GM23338 (cell line): ENCODE results near the gene ADD1. TPM values are rescaled to one million over a fixed set of nuclear protein-coding genes. Genes with fewer than 3 reads are reported as not detected.

Experiments
- ATAC-seq: fragments of 200-7000 bp; cut with Tn5 transposase; 3 replicates; pipeline ENCODE4 v1.9.1; 2020
- DNase-seq: peaks from one replicate; pipeline ENCODE4 v3.0.0-alpha.2; 2015; ENCODE audit warnings: low spot score
- H2AFZ ChIP-seq: fragments of 200-600 bp; sonication (generic); 2 replicates; pipeline ENCODE4 v1.8.0; 2016; ENCODE audit warnings: antibody characterized with exemption, mild to moderate bottlenecking, moderate library complexity
- H3F3A ChIP-seq: fragments of 200-600 bp; sonication (generic); replicated peaks from 2 replicates; pipeline ENCODE4 v1.8.0; 2017; ENCODE audit warnings: antibody characterized with exemption, mixed run types, low read depth
- H3K27ac ChIP-seq: fragments of 200-600 bp; sonication (generic); 2 replicates; pipeline ENCODE4 v1.6.1; 2016; ENCODE audit warnings: low read depth
- H3K27me3 ChIP-seq: fragments of 200-600 bp; sonication (generic); 2 replicates; pipeline ENCODE4 v1.8.0; 2016; ENCODE audit warnings: mild to moderate bottlenecking, mixed run types, moderate library complexity; ENCODE audit not compliant: insufficient read depth
- H3K36me3 ChIP-seq: fragments of 200-600 bp; sonication (generic); 2 replicates; pipeline ENCODE4 v1.8.0; 2016; ENCODE audit warnings: mild to moderate bottlenecking; ENCODE audit not compliant: insufficient read depth
- H3K4me1 ChIP-seq: fragments of 200-600 bp; sonication (generic); 2 replicates; pipeline ENCODE4 v1.8.0; 2016; ENCODE audit warnings: mild to moderate bottlenecking, moderate library complexity; ENCODE audit not compliant: insufficient read depth
- H3K4me2 ChIP-seq: fragments of 200-600 bp; sonication (generic); 2 replicates; pipeline ENCODE4 v1.7.1; 2017; ENCODE audit warnings: mixed run types
- H3K4me3 ChIP-seq: fragments of 200-600 bp; sonication (generic); 2 replicates; pipeline ENCODE4 v1.6.1; 2016; ENCODE audit warnings: mixed run types
- H3K79me2 ChIP-seq: fragments of 200-600 bp; sonication (generic); replicated peaks from 2 replicates; pipeline ENCODE4 v1.8.0; 2017; ENCODE audit warnings: mild to moderate bottlenecking; ENCODE audit not compliant: insufficient read depth
- H3K9me2 ChIP-seq: fragments of 200-600 bp; sonication (generic); 2 replicates; pipeline ENCODE4 v1.8.0; 2017; ENCODE audit not compliant: insufficient read depth
- H4K20me1 ChIP-seq: fragments of 200-600 bp; sonication (generic); replicated peaks from 2 replicates; pipeline ENCODE4 v1.8.0; 2017; ENCODE audit warnings: mild to moderate bottlenecking; ENCODE audit not compliant: insufficient read depth
- H3K27ac Mint-ChIP-seq: 2 replicates; pipeline ENCODE4 v1.8.0; 2020; ENCODE audit warnings: inconsistent platforms, mild to moderate bottlenecking, moderate library complexity, mixed read lengths
- H3K27me3 Mint-ChIP-seq: 3 replicates; pipeline ENCODE4 v1.8.0; 2022; ENCODE audit warnings: low read depth, mild to moderate bottlenecking, moderate library complexity, mixed read lengths, inconsistent platforms; ENCODE audit not compliant: insufficient read depth, poor library complexity
- H3K36me3 Mint-ChIP-seq: 3 replicates; pipeline ENCODE4 v1.8.0; 2021; ENCODE audit warnings: low read depth, mild to moderate bottlenecking, inconsistent platforms, moderate library complexity, mixed read lengths
- H3K4me1 Mint-ChIP-seq: 3 replicates; pipeline ENCODE4 v1.8.0; 2020; ENCODE audit warnings: mild to moderate bottlenecking, inconsistent platforms, mixed read lengths
- H3K4me3 Mint-ChIP-seq: 3 replicates; pipeline ENCODE4 v1.8.0; 2021; ENCODE audit warnings: moderate library complexity, mild to moderate bottlenecking, inconsistent platforms, mixed read lengths
- H3K9me3 Mint-ChIP-seq: 3 replicates; pipeline ENCODE4 v1.8.0; 2020; ENCODE audit warnings: moderate library complexity, mild to moderate bottlenecking, inconsistent platforms, mixed read lengths
- CREB1 ChIP-seq: fragments of 250-450 bp; sonication (Bioruptor Pico); IDR thresholded peaks from 2 replicates; pipeline ENCODE4 v1.5.0; 2020; ENCODE audit warnings: low read depth, mild to moderate bottlenecking, moderate library complexity
- CTCF ChIP-seq, 2 experiments: fragments of 200-600 bp in 1 of 2; sonication (generic) in 1 of 2; conservative IDR thresholded peaks; 2 replicates each; pipeline versions ENCODE4 v1.5.1 to v1.6.1; 2016 to 2017; ENCODE audit warnings: antibody characterized with exemption in 2 of 2, low read depth in 2 of 2, mild to moderate bottlenecking in 2 of 2, moderate library complexity in 1 of 2
- EZH2 ChIP-seq: fragments of 200-600 bp; sonication (generic); IDR thresholded peaks from one replicate; pipeline ENCODE4 v1.8.0; 2017; ENCODE audit warnings: antibody characterized with exemption, mild to moderate bottlenecking, low read depth; ENCODE audit not compliant: unreplicated experiment
- EZH2phosphoT487 ChIP-seq: fragments of 200-600 bp; sonication (generic); IDR thresholded peaks from one replicate; pipeline ENCODE4 v1.8.1; 2018; ENCODE audit warnings: antibody characterized with exemption; ENCODE audit not compliant: unreplicated experiment
- JUNB ChIP-seq: IDR thresholded peaks from one replicate; pipeline ENCODE4 v1.6.1; 2016; ENCODE audit warnings: antibody characterized with exemption; ENCODE audit not compliant: unreplicated experiment
- NANOG ChIP-seq: IDR thresholded peaks from 2 replicates; pipeline ENCODE4 v1.6.1; 2016; ENCODE audit warnings: antibody characterized with exemption, borderline replicate concordance
- REST ChIP-seq: IDR thresholded peaks from one replicate; pipeline ENCODE4 v1.6.1; 2018; ENCODE audit warnings: antibody characterized with exemption; ENCODE audit not compliant: unreplicated experiment
- ZNF114 ChIP-seq: fragments of 250-450 bp; sonication (Bioruptor Pico); IDR thresholded peaks from 2 replicates; pipeline ENCODE4 v1.5.0; 2020; ENCODE audit warnings: mild to moderate bottlenecking, moderate library complexity
- ZNF331 ChIP-seq: fragments of 250-450 bp; sonication (Bioruptor Pico); IDR thresholded peaks from 2 replicates; pipeline ENCODE4 v1.5.0; 2020; ENCODE audit warnings: low read depth, mild to moderate bottlenecking, moderate library complexity
- polyA plus RNA-seq: library from polyadenylated mRNA; unstranded; fragments of >200 nt; fragmentation: Nextera tagmentation; extraction: Ambion mirVana; gene quantifications from 2 replicates; pipeline ENCODE4 v1.2.1, GENCODE V29; 2016
- total RNA-seq: library from RNA; depleted of rRNA; stranded (reverse); fragments of >200 nt; shearing (Covaris generic); gene quantifications from 2 replicates; pipeline ENCODE4 v1.2.3, GENCODE V29; 2014
- TF ChIP-seq, protein P1 (sequence below): fragments of 250-450 bp; sonication (Bioruptor Pico); IDR thresholded peaks from 2 replicates; pipeline ENCODE4 v1.5.0; 2020; ENCODE audit warnings: mild to moderate bottlenecking, moderate library complexity
- TF ChIP-seq, protein P2 (sequence below): IDR thresholded peaks from 2 replicates; pipeline ENCODE4 v1.6.1; 2016; ENCODE audit warnings: antibody characterized with exemption

The ADD1 gene
- total and polyA plus RNA-seq, 2 experiments from 2014 or later = 126 to 144 TPM

- no peak for DNase-seq
- Mint-ChIP-seq H3K9me3 (peaks cover 3% of the 10 kb centered on the region; the same call in 1 of the 3 replicates), H3K27me3 (peaks cover 10% of the 10 kb centered on the region), H3K27ac (no peak overlapping the region), H3K4me1 (peaks cover 16% of the 10 kb centered on the region), H3K36me3 (peaks cover 15% of the 10 kb centered on the region), H3K4me3 (peak overlapping the region; percentile 67)
- Histone ChIP-seq H3K36me3 (0 out of 2 replicates have a peak, but pooled peaks cover 3% of the 10 kb centered on the region), H3K27ac (no peak overlapping the region), H3K4me1 (no peaks in the 10 kb centered on the region), H4K20me1 (no peaks in the 10 kb centered on the region; the same call in 1 of the 2 replicates), H3K9me2 (no peaks in the 10 kb centered on the region), H3K79me2 (peaks cover 11% of the 10 kb centered on the region), H3K4me3 (peak overlapping the region; percentile 65; the same call in 1 of the 2 replicates), H3K27me3 (no peaks in the 10 kb centered on the region), H3F3A (no peaks in the 10 kb centered on the region), H3K4me2 (peak overlapping the region; percentile 77; the same call in 1 of the 2 replicates), H2AFZ (no peak overlapping the region)
- TF ChIP-seq REST (no peak), ZNF331 (CRISPR knock-in tag) (no peak), EZH2phosphoT487 (no peak), EZH2 (no peak), ZNF114 (CRISPR knock-in tag) (no peak), NANOG (no peak), JUNB (no peak), CTCF (conservative IDR thresholded peaks at IDR 0.05; ENCODE audit: low read depth in 2 of 2) (no peak), CREB1 (CRISPR knock-in tag) (no peak)
- TF ChIP-seq, protein P1, sequence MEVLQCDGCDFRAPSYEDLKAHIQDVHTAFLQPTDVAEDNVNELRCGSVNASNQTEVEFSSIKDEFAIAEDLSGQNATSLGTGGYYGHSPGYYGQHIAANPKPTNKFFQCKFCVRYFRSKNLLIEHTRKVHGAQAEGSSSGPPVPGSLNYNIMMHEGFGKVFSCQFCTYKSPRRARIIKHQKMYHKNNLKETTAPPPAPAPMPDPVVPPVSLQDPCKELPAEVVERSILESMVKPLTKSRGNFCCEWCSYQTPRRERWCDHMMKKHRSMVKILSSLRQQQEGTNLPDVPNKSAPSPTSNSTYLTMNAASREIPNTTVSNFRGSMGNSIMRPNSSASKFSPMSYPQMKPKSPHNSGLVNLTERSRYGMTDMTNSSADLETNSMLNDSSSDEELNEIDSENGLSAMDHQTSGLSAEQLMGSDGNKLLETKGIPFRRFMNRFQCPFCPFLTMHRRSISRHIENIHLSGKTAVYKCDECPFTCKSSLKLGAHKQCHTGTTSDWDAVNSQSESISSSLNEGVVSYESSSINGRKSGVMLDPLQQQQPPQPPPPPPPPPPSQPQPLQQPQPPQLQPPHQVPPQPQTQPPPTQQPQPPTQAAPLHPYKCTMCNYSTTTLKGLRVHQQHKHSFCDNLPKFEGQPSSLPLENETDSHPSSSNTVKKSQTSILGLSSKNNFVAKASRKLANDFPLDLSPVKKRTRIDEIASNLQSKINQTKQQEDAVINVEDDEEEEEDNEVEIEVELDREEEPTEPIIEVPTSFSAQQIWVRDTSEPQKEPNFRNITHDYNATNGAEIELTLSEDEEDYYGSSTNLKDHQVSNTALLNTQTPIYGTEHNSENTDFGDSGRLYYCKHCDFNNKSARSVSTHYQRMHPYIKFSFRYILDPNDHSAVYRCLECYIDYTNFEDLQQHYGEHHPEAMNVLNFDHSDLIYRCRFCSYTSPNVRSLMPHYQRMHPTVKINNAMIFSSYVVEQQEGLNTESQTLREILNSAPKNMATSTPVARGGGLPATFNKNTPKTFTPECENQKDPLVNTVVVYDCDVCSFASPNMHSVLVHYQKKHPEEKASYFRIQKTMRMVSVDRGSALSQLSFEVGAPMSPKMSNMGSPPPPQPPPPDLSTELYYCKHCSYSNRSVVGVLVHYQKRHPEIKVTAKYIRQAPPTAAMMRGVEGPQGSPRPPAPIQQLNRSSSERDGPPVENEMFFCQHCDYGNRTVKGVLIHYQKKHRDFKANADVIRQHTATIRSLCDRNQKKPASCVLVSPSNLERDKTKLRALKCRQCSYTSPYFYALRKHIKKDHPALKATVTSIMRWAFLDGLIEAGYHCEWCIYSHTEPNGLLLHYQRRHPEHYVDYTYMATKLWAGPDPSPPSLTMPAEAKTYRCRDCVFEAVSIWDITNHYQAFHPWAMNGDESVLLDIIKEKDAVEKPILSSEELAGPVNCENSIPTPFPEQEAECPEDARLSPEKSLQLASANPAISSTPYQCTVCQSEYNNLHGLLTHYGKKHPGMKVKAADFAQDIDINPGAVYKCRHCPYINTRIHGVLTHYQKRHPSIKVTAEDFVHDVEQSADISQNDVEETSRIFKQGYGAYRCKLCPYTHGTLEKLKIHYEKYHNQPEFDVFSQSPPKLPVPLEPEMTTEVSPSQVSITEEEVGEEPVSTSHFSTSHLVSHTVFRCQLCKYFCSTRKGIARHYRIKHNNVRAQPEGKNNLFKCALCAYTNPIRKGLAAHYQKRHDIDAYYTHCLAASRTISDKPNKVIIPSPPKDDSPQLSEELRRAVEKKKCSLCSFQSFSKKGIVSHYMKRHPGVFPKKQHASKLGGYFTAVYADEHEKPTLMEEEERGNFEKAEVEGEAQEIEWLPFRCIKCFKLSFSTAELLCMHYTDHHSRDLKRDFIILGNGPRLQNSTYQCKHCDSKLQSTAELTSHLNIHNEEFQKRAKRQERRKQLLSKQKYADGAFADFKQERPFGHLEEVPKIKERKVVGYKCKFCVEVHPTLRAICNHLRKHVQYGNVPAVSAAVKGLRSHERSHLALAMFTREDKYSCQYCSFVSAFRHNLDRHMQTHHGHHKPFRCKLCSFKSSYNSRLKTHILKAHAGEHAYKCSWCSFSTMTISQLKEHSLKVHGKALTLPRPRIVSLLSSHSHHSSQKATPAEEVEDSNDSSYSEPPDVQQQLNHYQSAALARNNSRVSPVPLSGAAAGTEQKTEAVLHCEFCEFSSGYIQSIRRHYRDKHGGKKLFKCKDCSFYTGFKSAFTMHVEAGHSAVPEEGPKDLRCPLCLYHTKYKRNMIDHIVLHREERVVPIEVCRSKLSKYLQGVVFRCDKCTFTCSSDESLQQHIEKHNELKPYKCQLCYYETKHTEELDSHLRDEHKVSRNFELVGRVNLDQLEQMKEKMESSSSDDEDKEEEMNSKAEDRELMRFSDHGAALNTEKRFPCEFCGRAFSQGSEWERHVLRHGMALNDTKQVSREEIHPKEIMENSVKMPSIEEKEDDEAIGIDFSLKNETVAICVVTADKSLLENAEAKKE (CRISPR knock-in tag) = no peak
- TF ChIP-seq, protein P2, sequence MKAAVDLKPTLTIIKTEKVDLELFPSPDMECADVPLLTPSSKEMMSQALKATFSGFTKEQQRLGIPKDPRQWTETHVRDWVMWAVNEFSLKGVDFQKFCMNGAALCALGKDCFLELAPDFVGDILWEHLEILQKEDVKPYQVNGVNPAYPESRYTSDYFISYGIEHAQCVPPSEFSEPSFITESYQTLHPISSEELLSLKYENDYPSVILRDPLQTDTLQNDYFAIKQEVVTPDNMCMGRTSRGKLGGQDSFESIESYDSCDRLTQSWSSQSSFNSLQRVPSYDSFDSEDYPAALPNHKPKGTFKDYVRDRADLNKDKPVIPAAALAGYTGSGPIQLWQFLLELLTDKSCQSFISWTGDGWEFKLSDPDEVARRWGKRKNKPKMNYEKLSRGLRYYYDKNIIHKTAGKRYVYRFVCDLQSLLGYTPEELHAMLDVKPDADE = no peak
- ATAC-seq = no peak
Observed at GRCh38 chr4:2819244-2820215, 24.1 kb upstream of the ADD1 start.
